RWPE2 (cell line): ENCODE data around the gene TAF5L.

Experiments
- ATAC-seq: fragments of 200-7000 bp; cut with Tn5 transposase; 3 replicates; pipeline ENCODE4 v1.9.1; 2021; ENCODE audit warnings: low read depth
- DNase-seq: peaks from one replicate; pipeline ENCODE4 v3.0.0-alpha.2; 2020; ENCODE audit warnings: low spot score
- H3K27ac ChIP-seq: fragments of 450-650 bp; 2 replicates; pipeline ENCODE4 v1.5.1; 2017; ENCODE audit warnings: mild to moderate bottlenecking; ENCODE audit not compliant: poor library complexity, severe bottlenecking
- H3K27me3 ChIP-seq: fragments of 250-450 bp; sonication (Bioruptor Pico); 2 replicates; pipeline ENCODE4 v1.5.1; 2021; ENCODE audit warnings: mild to moderate bottlenecking, moderate library complexity; ENCODE audit not compliant: insufficient read depth, poor library complexity, severe bottlenecking
- H3K36me3 ChIP-seq: fragments of 250-450 bp; sonication (Bioruptor Pico); 2 replicates; pipeline ENCODE4 v1.5.1; 2020; ENCODE audit warnings: low read depth, mild to moderate bottlenecking, moderate library complexity
- H3K4me1 ChIP-seq: fragments of 250-450 bp; sonication (Bioruptor Pico); 2 replicates; pipeline ENCODE4 v1.5.1; 2021; ENCODE audit warnings: mild to moderate bottlenecking, moderate library complexity; ENCODE audit not compliant: insufficient read depth, poor library complexity, severe bottlenecking
- H3K4me3 ChIP-seq: fragments of 250-450 bp; sonication (Bioruptor Pico); 2 replicates; pipeline ENCODE4 v1.5.1; 2021; ENCODE audit warnings: mild to moderate bottlenecking, moderate library complexity; ENCODE audit not compliant: severe bottlenecking
- H3K9me3 ChIP-seq: fragments of 250-450 bp; sonication (Bioruptor Pico); 2 replicates; pipeline ENCODE4 v1.5.1; 2021; ENCODE audit warnings: mild to moderate bottlenecking, moderate library complexity; ENCODE audit not compliant: severe bottlenecking
- CTCF ChIP-seq: fragments of 450-650 bp; IDR thresholded peaks from one replicate; pipeline ENCODE4 v1.5.1; 2017; ENCODE audit warnings: mild to moderate bottlenecking, moderate library complexity; ENCODE audit not compliant: poor library complexity, severe bottlenecking

TAF5L gene

GRCh38 chr1:229651546-229651945 lies 25.6 kb upstream of the TAF5L start:
- Histone ChIP-seq H3K4me3 (no peak overlapping the region), H3K36me3 (peaks cover 13% of the 10 kb centered on the region), H3K27ac (no peak overlapping the region), H3K4me1 (no peaks in the 10 kb centered on the region), H3K27me3 (no peaks in the 10 kb centered on the region), H3K9me3 (no peaks in the 10 kb centered on the region)
- DNase-seq (no peak), ATAC-seq (no peak)
- TF ChIP-seq CTCF: no peak

GRCh38 chr1:229650045-229650444 lies 24.1 kb upstream of the TAF5L start:
- Histone ChIP-seq H3K27ac (no peak overlapping the region), H3K4me3 (no peak overlapping the region), H3K36me3 (peaks cover 13% of the 10 kb centered on the region), H3K27me3 (no peaks in the 10 kb centered on the region), H3K4me1 (no peaks in the 10 kb centered on the region), H3K9me3 (no peaks in the 10 kb centered on the region)
- DNase-seq: no peak
- no peak for ATAC-seq
- no peak for TF ChIP-seq CTCF

DNA sequence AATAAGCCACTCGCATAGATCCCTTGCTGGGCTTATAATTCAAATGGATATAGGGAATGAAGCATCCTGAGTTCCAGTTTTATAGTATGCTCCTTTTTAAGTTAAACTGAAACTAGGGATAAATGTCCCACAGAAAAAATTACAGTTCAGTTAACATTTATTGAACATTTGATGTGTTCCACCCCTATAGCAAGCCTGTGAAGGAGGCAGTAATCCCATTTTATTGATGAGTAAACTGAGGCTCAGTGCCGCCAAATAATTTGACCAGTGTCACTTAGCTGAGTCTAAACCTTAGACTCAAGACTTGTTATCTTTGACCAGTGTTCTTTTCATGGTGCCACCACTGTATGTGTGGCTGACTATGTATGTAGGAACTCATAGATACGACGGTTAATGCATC lies 22.5 kb upstream of the TAF5L start:
- Histone ChIP-seq H3K27me3 (no peaks in the 10 kb centered on the region), H3K4me1 (no peaks in the 10 kb centered on the region), H3K27ac (no peak overlapping the region), H3K4me3 (no peak overlapping the region), H3K9me3 (no peaks in the 10 kb centered on the region), H3K36me3 (peaks cover 13% of the 10 kb centered on the region)
- ATAC-seq: no peak
- no peak for TF ChIP-seq CTCF
- DNase-seq: no peak

GRCh38 chr1:229645324-229645993 lies 19.5 kb upstream of the TAF5L start:
- Histone ChIP-seq H3K4me3 (no peak overlapping the region), H3K27ac (no peak overlapping the region), H3K36me3 (peaks cover 9% of the 10 kb centered on the region), H3K9me3 (no peaks in the 10 kb centered on the region), H3K4me1 (no peaks in the 10 kb centered on the region), H3K27me3 (no peaks in the 10 kb centered on the region)
- TF ChIP-seq CTCF: no peak
- ATAC-seq (no peak), DNase-seq (no peak)

GRCh38 chr1:229643996-229644745 lies 18.2 kb upstream of the TAF5L start:
- no peak for TF ChIP-seq CTCF
- no peak for ATAC-seq
- H3K36me3 ChIP-seq: peaks cover 12% of the 10 kb centered on the region

More at GRCh38 chr1:229643996-229644745, 18.2 kb upstream of the TAF5L start:
- H3K4me3 ChIP-seq: no peak overlapping the region
- no peak for DNase-seq
- H3K27ac ChIP-seq: no peak overlapping the region
- no peaks in the 10 kb centered on the region for H3K4me1 ChIP-seq
- H3K9me3 ChIP-seq: no peaks in the 10 kb centered on the region
- no peaks in the 10 kb centered on the region for H3K27me3 ChIP-seq
